ENCODE data around the gene LRRC46.

- no peak for TF ChIP-seq CTCF (CRISPR knock-in tag; IDR thresholded peaks at IDR 0.05)
- TF ChIP-seq JUNB (CRISPR knock-in tag; IDR thresholded peaks at IDR 0.05; ENCODE audit: borderline replicate concordance) = no peak
- no peak for TF ChIP-seq ZNF614 (CRISPR knock-in tag; IDR thresholded peaks at IDR 0.05; ENCODE audit: borderline replicate concordance)
- TF ChIP-seq GRHL1 (CRISPR knock-in tag; conservative IDR thresholded peaks at IDR 0.05) = no peak
- no peak for TF ChIP-seq EZH2 (conservative IDR thresholded peaks at IDR 0.05; ENCODE audit: low read depth, low read length)
- TF ChIP-seq NFIC (IDR thresholded peaks at IDR 0.05; ENCODE audit: low read length) = no peak
- no peak for TF ChIP-seq JUN (CRISPR knock-in tag; IDR thresholded peaks at IDR 0.05)
These were observed 13.3 kb upstream of the LRRC46 start for GRCh38 chr17:47818002-47818695.

Measured in HepG2 (cell line).